GM12878 (cell line): ENCODE results near the gene UBQLN1. TPM values are rescaled to one million over a fixed set of nuclear protein-coding genes. Genes with fewer than 3 reads are reported as not detected.

ENCODE experiments used
- ATAC-seq: fragments of 200-7000 bp; cut with Tn5 transposase; 3 replicates; pipeline ENCODE4 v1.9.1; 2020; ENCODE audit warnings: mild to moderate bottlenecking, moderate library complexity
- BruUV-seq: library from RNA; stranded (reverse); fragments of 400-500 nt; replicated peaks from 2 replicates; lab custom pipeline; 2021; lab: Mats Ljungman, UMichigan
- CTCF ChIA-PET: fragments of 300-600 bp; sonication (Branson Sonifier 250); formaldehyde crosslinking; extraction: SDS; loops from one replicate; lab custom pipeline; 2021; ENCODE audit warnings: inconsistent platforms; lab: Yijun Ruan, JAX
- POLR2A ChIA-PET: fragments of 350-600 bp; formaldehyde crosslinking; extraction: SDS; loops from one replicate; lab custom pipeline; 2021; ENCODE audit warnings: inconsistent platforms; lab: Charles Lee
- RAD21 ChIA-PET: fragments of 300-600 bp; sonication (Branson Sonifier 250); formaldehyde crosslinking; loops from one replicate; lab custom pipeline; 2023; ENCODE audit warnings: antibody characterized with exemption; ENCODE audit not compliant: unreplicated experiment; lab: Charles Lee
- SMC1A ChIA-PET: fragments of 300-600 bp; sonication (Branson Sonifier 250); formaldehyde crosslinking; loops from one replicate; lab custom pipeline; 2023; ENCODE audit not compliant: unreplicated experiment, uncharacterized antibody; lab: Charles Lee
- DNase-seq: peaks from one replicate; pipeline ENCODE4 v3.0.0-alpha.2; 2011; ENCODE audit warnings: low read depth, low spot score
- FAIRE-seq: peaks from 3 replicates; lab custom pipeline; 2011; peaks lifted over from hg19 to GRCh38; lab: Jason Lieb, UNC
- H2AFZ ChIP-seq: 2 replicates; pipeline ENCODE4 v1.6.0; 2011; ENCODE audit warnings: low read depth, low read length, control low read depth; ENCODE audit not compliant: control insufficient read depth
- H3K27ac ChIP-seq: 2 replicates; pipeline ENCODE4 v1.5.1; 2011; ENCODE audit warnings: control low read depth; ENCODE audit not compliant: control insufficient read depth, insufficient read depth
- H3K27me3 ChIP-seq, 2 experiments: replicated peaks in 1 of 2; 2 replicates each; pipeline versions ENCODE4 v1.6.0 to v1.6.1; 2011; ENCODE audit warnings: low read length in 1 of 2; ENCODE audit not compliant: control insufficient read depth in 2 of 2, insufficient read depth in 2 of 2
- H3K36me3 ChIP-seq, 2 experiments: 2 replicates each; pipeline ENCODE4 v1.5.1; 2011; ENCODE audit warnings: low read length in 1 of 2; ENCODE audit not compliant: control insufficient read depth in 2 of 2, insufficient read depth in 2 of 2
- H3K4me1 ChIP-seq: 2 replicates; pipeline ENCODE4 v1.6.1; 2011; ENCODE audit warnings: mild to moderate bottlenecking, low read length, moderate library complexity, mixed read lengths; ENCODE audit not compliant: control insufficient read depth, insufficient read depth
- H3K4me2 ChIP-seq: 2 replicates; pipeline ENCODE4 v1.6.0; 2011; ENCODE audit warnings: control low read depth; ENCODE audit not compliant: control insufficient read depth, insufficient read depth
- H3K4me3 ChIP-seq: fragments of 200-600 bp; sonication (generic); 2 replicates; pipeline ENCODE4 v1.5.1; 2016
- H3K79me2 ChIP-seq: 2 replicates; pipeline ENCODE4 v1.6.0; 2011; ENCODE audit warnings: low read length; ENCODE audit not compliant: control insufficient read depth, insufficient read depth
- H3K9ac ChIP-seq: 2 replicates; pipeline ENCODE4 v1.8.0; 2011; ENCODE audit warnings: low read length, control low read depth, mixed read lengths; ENCODE audit not compliant: control insufficient read depth, insufficient read depth
- H3K9me3 ChIP-seq: replicated peaks from 3 replicates; pipeline ENCODE4 v1.5.1; 2011; ENCODE audit warnings: mild to moderate bottlenecking, low read length; ENCODE audit not compliant: control insufficient read depth, insufficient read depth
- H4K20me1 ChIP-seq: 2 replicates; pipeline ENCODE4 v1.6.0; 2011; ENCODE audit not compliant: control insufficient read depth, insufficient read depth
- BACH1 ChIP-seq: fragments of 450-650 bp; IDR thresholded peaks from 2 replicates; pipeline ENCODE4 v1.6.1; 2017; ENCODE audit warnings: mild to moderate bottlenecking, borderline replicate concordance
- BCL11A ChIP-seq: IDR thresholded peaks from 2 replicates; pipeline ENCODE4 v1.6.1; 2011; ENCODE audit warnings: low read depth, low read length
- BHLHE40 ChIP-seq, 2 experiments: fragments of 450-650 bp in 1 of 2; IDR thresholded peaks; 2 replicates each; pipeline ENCODE4 v1.6.1; 2011 to 2017; ENCODE audit warnings: low read depth in 2 of 2, borderline replicate concordance in 1 of 2, improper control_type of control experiment in 1 of 2, low read length in 1 of 2, mild to moderate bottlenecking in 1 of 2
- BMI1 ChIP-seq: fragments of 450-650 bp; IDR thresholded peaks from 2 replicates; pipeline ENCODE4 v1.6.1; 2016; ENCODE audit warnings: mild to moderate bottlenecking, moderate library complexity, borderline replicate concordance
- BRCA1 ChIP-seq: IDR thresholded peaks from 2 replicates; pipeline ENCODE4 v1.6.1; 2011; ENCODE audit warnings: low read depth, low read length, improper control_type of control experiment
- EGR1 ChIP-seq, 2 experiments: IDR thresholded peaks; 1 replicate in 1 of 2; 2 replicates in 1 of 2; pipeline ENCODE4 v1.6.1; 2011 to 2012; ENCODE audit warnings: low read depth in 2 of 2, low read length in 2 of 2, borderline replicate concordance in 1 of 2, mild to moderate bottlenecking in 1 of 2, moderate library complexity in 1 of 2
- EZH2 ChIP-seq: IDR thresholded peaks from 2 replicates; pipeline ENCODE4 v1.6.1; 2012; ENCODE audit warnings: low read depth, mild to moderate bottlenecking, control low read depth, inconsistent platforms, low read length, borderline replicate concordance; ENCODE audit not compliant: control insufficient read depth
- FOS ChIP-seq: IDR thresholded peaks from 3 replicates; pipeline ENCODE4 v1.6.1; 2011; ENCODE audit warnings: borderline replicate concordance; ENCODE audit not compliant: insufficient read length; ENCODE audit errors: extremely low read depth
- GATAD2B ChIP-seq: fragments of 450-650 bp; conservative IDR thresholded peaks from 2 replicates; pipeline ENCODE4 v1.6.1; 2017; ENCODE audit warnings: low read depth, mild to moderate bottlenecking, moderate library complexity
- IKZF2 ChIP-seq, 2 experiments: fragments of 450-650 bp; IDR thresholded peaks; 2 replicates each; pipeline ENCODE4 v1.6.1; 2017; ENCODE audit warnings: mild to moderate bottlenecking in 2 of 2, moderate library complexity in 2 of 2
- JUND ChIP-seq: IDR thresholded peaks from 2 replicates; pipeline ENCODE4 v1.6.1; 2012; ENCODE audit warnings: low read depth, mild to moderate bottlenecking, low read length, improper control_type of control experiment, moderate library complexity
- NBN ChIP-seq: fragments of 450-650 bp; IDR thresholded peaks from 2 replicates; pipeline ENCODE4 v1.6.1; 2016
- NFYA ChIP-seq: IDR thresholded peaks from 2 replicates; pipeline ENCODE4 v1.6.1; 2011; ENCODE audit warnings: low read depth, mild to moderate bottlenecking, low read length, improper control_type of control experiment, borderline replicate concordance
- NFYB ChIP-seq: IDR thresholded peaks from 2 replicates; pipeline ENCODE4 v1.6.1; 2011; ENCODE audit warnings: low read depth, mild to moderate bottlenecking, low read length, improper control_type of control experiment, moderate library complexity; ENCODE audit not compliant: insufficient read depth
- PML ChIP-seq: IDR thresholded peaks from 2 replicates; pipeline ENCODE4 v1.6.1; 2012; ENCODE audit warnings: low read length, inconsistent platforms
- RAD51 ChIP-seq: fragments of 450-650 bp; IDR thresholded peaks from 2 replicates; pipeline ENCODE4 v1.6.1; 2016; ENCODE audit warnings: moderate library complexity, mild to moderate bottlenecking, inconsistent platforms
- RUNX3 ChIP-seq: IDR thresholded peaks from 2 replicates; pipeline ENCODE4 v1.6.1; 2012; ENCODE audit warnings: low read length, inconsistent platforms
- SMAD5 ChIP-seq: IDR thresholded peaks from 2 replicates; pipeline ENCODE4 v1.6.1; 2016; ENCODE audit warnings: antibody characterized with exemption, low read depth
- WGBS: methylation state at CpG from one replicate; pipeline ENCODE4 v1.1.6; 2016; ENCODE audit warnings: low lambda C conversion rate; ENCODE audit not compliant: insufficient replicate concordance, insufficient coverage; ENCODE audit errors: missing lambda C conversion rate; 5-methylcytosine and 5-hydroxymethylcytosine counted together
- in situ Hi-C: fragments of 300-500 bp; cut with MboI; formaldehyde crosslinking; loops from 9 replicates; pipeline ENCODE4 v1.14.3; 2018; ENCODE audit warnings: mixed read lengths
- intact Hi-C: fragments of 100-400 bp; cut with micrococcal nuclease; formaldehyde crosslinking; loops from one replicate; pipeline ENCODE4 v1.14.2; 2022; ENCODE audit not compliant: unreplicated experiment
- polyA plus RNA-seq, 11 experiments: library from polyadenylated mRNA; depleted of rRNA in 4 of 11; unstranded in 6 of 11; stranded (reverse) in 5 of 11; fragments of >200 nt; fragmentation: Nextera tagmentation in 4 of 11; fragmentation: Illumina TruSeq in 1 of 11; extraction: Ambion mirVana in 4 of 11; extraction: Trizol in 1 of 11; gene quantifications; 1 replicate in 1 of 11; 2 replicates in 10 of 11; pipeline versions ENCODE4 v1.2.1 to v1.2.3, GENCODE V29; 2011 to 2016; ENCODE audit warnings: inconsistent platforms in 2 of 11, missing spikeins in 2 of 11, low read depth in 1 of 11
- total RNA-seq, 4 experiments: library from RNA; depleted of rRNA in 3 of 4; stranded (reverse); fragments of >200 nt in 3 of 4; fragmentation: Illumina TruSeq in 1 of 4; extraction: Trizol in 1 of 4; gene quantifications; 2 replicates each; pipeline versions ENCODE4 v1.2.1 to v1.2.3, GENCODE V29; 2013 to 2021
- TF ChIP-seq, protein P1 (sequence below): IDR thresholded peaks from 2 replicates; pipeline ENCODE4 v1.6.1; 2012; ENCODE audit warnings: improper control_type of control experiment, low read depth, low read length; ENCODE audit not compliant: insufficient replicate concordance
- TF ChIP-seq, protein P2 (sequence below): IDR thresholded peaks from 2 replicates; pipeline ENCODE4 v1.6.1; 2012; ENCODE audit warnings: low read length, inconsistent platforms

The UBQLN1 gene
- total and polyA plus RNA-seq, 10 of the 15 experiments (the other 5 are each of a cell fraction or from before 2014, with no cell fraction given): 12.4 to 118 (median 66.1) TPM

DNA sequence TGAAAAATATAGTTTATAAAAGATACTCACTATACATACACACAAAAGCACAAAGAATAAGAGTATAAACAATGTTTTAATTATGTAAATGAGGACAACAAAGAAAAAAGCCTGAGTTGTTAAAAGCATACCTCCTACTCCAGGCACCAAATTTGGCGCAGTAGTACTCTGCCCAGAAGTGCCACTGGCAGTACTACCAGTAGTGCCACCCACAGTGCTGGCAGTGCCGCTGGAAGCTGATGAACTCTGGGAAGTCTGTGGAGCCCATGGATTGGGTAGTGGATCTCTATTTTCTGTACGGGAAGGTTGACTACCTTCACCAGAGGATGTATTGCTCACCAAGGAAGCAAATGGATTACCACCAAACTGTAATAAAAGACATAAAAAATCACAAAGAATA lies 30.2 kb downstream of the UBQLN1 start:
- Histone ChIP-seq H3K9me3 (no peaks in the 10 kb centered on the region), H3K36me3 (peaks cover 13 to 37% of the 10 kb centered on the region in 2 experiments), H4K20me1 (no peaks in the 10 kb centered on the region), H2AFZ (no peak overlapping the region), H3K27me3 (no peaks in the 10 kb centered on the region), H3K9ac (no peak overlapping the region), H3K4me1 (no peaks in the 10 kb centered on the region), H3K79me2 (peaks cover 22% of the 10 kb centered on the region), H3K27ac (no peak overlapping the region), H3K4me2 (no peak overlapping the region), H3K4me3 (no peak overlapping the region)
- FAIRE-seq (no peak), ATAC-seq (no peak), DNase-seq (no peak)
- TF ChIP-seq PML (no peak), SMAD5 (no peak), JUND (no peak), NFYA (no peak), BCL11A (no peak), RUNX3 (no peak), BRCA1 (no peak), BMI1 (no peak), EZH2 (no peak), IKZF2 (IDR thresholded peaks at IDR 0.05) (no peak), NBN (no peak), RAD51 (no peak), EGR1 (IDR thresholded peaks at IDR 0.05; ENCODE audit: borderline replicate concordance in 1 of 2, low read depth in 2 of 2, low read length in 2 of 2) (no peak), BACH1 (no peak), GATAD2B (no peak), BHLHE40 (IDR thresholded peaks at IDR 0.05; ENCODE audit: borderline replicate concordance in 1 of 2, low read depth in 2 of 2, low read length in 1 of 2) (no peak), NFYB (no peak), FOS (no peak)
- TF ChIP-seq, protein P1, sequence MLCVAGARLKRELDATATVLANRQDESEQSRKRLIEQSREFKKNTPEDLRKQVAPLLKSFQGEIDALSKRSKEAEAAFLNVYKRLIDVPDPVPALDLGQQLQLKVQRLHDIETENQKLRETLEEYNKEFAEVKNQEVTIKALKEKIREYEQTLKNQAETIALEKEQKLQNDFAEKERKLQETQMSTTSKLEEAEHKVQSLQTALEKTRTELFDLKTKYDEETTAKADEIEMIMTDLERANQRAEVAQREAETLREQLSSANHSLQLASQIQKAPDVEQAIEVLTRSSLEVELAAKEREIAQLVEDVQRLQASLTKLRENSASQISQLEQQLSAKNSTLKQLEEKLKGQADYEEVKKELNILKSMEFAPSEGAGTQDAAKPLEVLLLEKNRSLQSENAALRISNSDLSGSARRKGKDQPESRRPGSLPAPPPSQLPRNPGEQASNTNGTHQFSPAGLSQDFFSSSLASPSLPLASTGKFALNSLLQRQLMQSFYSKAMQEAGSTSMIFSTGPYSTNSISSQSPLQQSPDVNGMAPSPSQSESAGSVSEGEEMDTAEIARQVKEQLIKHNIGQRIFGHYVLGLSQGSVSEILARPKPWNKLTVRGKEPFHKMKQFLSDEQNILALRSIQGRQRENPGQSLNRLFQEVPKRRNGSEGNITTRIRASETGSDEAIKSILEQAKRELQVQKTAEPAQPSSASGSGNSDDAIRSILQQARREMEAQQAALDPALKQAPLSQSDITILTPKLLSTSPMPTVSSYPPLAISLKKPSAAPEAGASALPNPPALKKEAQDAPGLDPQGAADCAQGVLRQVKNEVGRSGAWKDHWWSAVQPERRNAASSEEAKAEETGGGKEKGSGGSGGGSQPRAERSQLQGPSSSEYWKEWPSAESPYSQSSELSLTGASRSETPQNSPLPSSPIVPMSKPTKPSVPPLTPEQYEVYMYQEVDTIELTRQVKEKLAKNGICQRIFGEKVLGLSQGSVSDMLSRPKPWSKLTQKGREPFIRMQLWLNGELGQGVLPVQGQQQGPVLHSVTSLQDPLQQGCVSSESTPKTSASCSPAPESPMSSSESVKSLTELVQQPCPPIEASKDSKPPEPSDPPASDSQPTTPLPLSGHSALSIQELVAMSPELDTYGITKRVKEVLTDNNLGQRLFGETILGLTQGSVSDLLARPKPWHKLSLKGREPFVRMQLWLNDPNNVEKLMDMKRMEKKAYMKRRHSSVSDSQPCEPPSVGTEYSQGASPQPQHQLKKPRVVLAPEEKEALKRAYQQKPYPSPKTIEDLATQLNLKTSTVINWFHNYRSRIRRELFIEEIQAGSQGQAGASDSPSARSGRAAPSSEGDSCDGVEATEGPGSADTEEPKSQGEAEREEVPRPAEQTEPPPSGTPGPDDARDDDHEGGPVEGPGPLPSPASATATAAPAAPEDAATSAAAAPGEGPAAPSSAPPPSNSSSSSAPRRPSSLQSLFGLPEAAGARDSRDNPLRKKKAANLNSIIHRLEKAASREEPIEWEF: no peak
- TF ChIP-seq, protein P2, sequence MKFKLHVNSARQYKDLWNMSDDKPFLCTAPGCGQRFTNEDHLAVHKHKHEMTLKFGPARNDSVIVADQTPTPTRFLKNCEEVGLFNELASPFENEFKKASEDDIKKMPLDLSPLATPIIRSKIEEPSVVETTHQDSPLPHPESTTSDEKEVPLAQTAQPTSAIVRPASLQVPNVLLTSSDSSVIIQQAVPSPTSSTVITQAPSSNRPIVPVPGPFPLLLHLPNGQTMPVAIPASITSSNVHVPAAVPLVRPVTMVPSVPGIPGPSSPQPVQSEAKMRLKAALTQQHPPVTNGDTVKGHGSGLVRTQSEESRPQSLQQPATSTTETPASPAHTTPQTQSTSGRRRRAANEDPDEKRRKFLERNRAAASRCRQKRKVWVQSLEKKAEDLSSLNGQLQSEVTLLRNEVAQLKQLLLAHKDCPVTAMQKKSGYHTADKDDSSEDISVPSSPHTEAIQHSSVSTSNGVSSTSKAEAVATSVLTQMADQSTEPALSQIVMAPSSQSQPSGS: no peak
- in situ Hi-C loops: no loop called here
- CTCF ChIA-PET: interaction anchor here (1.0 kb wide), 1 partner anchor 258 kb away, joined by 3 read pairs; no protein-coding TSS in a partner anchor
- POLR2A ChIA-PET: interaction anchor here (0.6 to 1.9 kb wide), 3 partner anchors 9 to 47 kb away, joined by 3 to 6 read pairs (median 4); no protein-coding TSS in a partner anchor
- WGBS: 95% methylated on average over 3 of the region's 3 CpGs
- SMC1A ChIA-PET: interaction anchor here (0.6 to 1.3 kb wide), 3 partner anchors 8 to 18 kb away, joined by 3 to 5 read pairs (median 5); no protein-coding TSS in a partner anchor
- BruUV-seq: no TSS peak
- RAD21 ChIA-PET: interaction anchor here (1.2 kb wide), 1 partner anchor 30 kb away, joined by 5 read pairs; the partner anchor contains the start of gene UBQLN1
- intact Hi-C loops: no loop called here
